Measurements from ENCODE around the gene ENTPD3. TPM values are rescaled to one million over a fixed set of nuclear protein-coding genes. Genes with fewer than 3 reads are reported as not detected.

Gene ENTPD3
- total RNA-seq, 1 donor: not detected

GRCh38 chr3:40358454-40358853 lies 28.5 kb upstream of the ENTPD3 start:
- no peak overlapping the region for H3K4me3 ChIP-seq (ENCODE audit: low read depth, low read length)
- no peak for DNase-seq (ENCODE audit: low read depth)
- TF ChIP-seq, protein P1, sequence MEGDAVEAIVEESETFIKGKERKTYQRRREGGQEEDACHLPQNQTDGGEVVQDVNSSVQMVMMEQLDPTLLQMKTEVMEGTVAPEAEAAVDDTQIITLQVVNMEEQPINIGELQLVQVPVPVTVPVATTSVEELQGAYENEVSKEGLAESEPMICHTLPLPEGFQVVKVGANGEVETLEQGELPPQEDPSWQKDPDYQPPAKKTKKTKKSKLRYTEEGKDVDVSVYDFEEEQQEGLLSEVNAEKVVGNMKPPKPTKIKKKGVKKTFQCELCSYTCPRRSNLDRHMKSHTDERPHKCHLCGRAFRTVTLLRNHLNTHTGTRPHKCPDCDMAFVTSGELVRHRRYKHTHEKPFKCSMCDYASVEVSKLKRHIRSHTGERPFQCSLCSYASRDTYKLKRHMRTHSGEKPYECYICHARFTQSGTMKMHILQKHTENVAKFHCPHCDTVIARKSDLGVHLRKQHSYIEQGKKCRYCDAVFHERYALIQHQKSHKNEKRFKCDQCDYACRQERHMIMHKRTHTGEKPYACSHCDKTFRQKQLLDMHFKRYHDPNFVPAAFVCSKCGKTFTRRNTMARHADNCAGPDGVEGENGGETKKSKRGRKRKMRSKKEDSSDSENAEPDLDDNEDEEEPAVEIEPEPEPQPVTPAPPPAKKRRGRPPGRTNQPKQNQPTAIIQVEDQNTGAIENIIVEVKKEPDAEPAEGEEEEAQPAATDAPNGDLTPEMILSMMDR (IDR thresholded peaks at IDR 0.05; ENCODE audit: insufficient read depth, low read depth, low read length): no peak

GRCh38 chr3:40363674-40364073 lies 23.3 kb upstream of the ENTPD3 start:
- no peak for DNase-seq (ENCODE audit: low read depth)
- TF ChIP-seq, protein P1 (IDR thresholded peaks at IDR 0.05; ENCODE audit: insufficient read depth, low read depth, low read length): no peak
- H3K4me3 ChIP-seq (ENCODE audit: low read depth, low read length): no peak overlapping the region

- TF ChIP-seq, protein P1 (IDR thresholded peaks at IDR 0.05; ENCODE audit: insufficient read depth, low read depth, low read length): no peak
- no peak for DNase-seq (ENCODE audit: low read depth)
- H3K4me3 ChIP-seq (ENCODE audit: low read depth, low read length): no peak overlapping the region
Observed at GRCh38 chr3:40366203-40367162, 20.5 kb upstream of the ENTPD3 start.

DNA sequence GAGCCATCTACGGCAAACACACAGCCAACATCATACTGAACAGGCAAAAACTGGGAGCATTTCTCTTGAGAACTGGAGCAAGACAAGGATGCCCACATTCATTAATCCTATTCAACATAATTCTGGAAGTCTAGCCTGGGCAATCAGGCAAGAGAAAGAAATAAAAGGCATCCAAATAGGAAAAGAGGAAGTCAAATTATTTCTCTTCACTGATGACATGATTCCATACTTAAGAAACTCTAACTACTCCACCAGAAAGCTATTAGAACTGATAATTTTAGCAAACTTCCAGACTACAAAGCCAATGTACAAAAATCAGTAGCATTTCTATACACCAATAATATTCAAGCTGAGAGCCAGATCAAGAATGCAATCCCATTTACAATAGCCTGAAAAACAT lies 17.3 kb upstream of the ENTPD3 start:
- no peak for DNase-seq (ENCODE audit: low read depth)
- H3K4me3 ChIP-seq (ENCODE audit: low read depth, low read length): no peak overlapping the region
- TF ChIP-seq, protein P1 (IDR thresholded peaks at IDR 0.05; ENCODE audit: insufficient read depth, low read depth, low read length): no peak

DNA sequence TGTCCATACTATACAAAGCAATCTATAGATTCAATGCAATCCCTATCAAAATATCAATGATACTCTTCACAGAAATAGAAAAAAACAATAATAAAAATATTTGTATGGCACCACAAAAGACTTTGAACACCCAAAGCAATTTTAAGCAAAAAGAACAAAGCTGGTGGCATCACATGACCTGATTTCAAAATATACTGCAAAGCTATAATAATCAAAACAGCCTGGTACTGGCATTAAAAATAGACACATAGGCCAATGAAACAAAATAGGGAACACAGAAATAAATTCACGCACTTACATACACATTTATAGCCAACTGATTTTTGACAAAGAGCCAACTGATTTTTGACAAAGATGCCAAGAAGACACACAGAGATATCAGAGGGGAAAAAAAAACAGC lies 9.2 kb upstream of the ENTPD3 start:
- TF ChIP-seq, protein P1 (IDR thresholded peaks at IDR 0.05; ENCODE audit: insufficient read depth, low read depth, low read length): no peak
- H3K4me3 ChIP-seq (ENCODE audit: low read depth, low read length): no peak overlapping the region
- DNase-seq (ENCODE audit: low read depth): no peak

DNA sequence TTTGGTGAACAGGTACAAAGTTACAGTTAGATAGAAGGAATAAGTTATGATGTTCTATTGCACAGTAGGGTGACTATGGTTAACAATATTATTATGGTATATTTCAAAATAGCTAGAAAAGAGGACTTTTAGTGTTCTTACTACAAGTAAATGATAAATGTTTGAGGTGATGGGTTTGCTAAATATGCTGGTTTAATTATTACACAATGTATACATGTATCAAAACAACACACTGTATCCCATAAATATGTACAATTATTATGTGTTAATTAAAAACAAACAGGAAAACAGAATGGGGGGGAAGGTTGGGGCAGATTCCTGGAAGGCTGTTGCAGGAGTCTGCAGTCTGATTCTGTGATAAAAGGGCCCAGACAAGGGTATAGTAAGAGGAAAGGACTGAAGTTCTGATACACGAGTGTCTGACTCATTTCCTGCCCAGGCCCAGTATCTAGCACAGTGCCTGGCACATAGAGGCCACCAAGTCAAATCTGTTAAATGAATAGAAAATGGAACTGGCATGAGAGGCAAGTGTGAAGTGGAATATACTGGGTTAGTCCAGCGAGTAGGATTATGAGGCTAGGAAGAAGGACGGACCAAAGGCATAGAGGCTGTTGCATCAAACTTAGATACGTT lies 7.2 kb upstream of the ENTPD3 start:
- peak; percentile 13 for DNase-seq (ENCODE audit: low read depth)
- no peak overlapping the region for H3K4me3 ChIP-seq (ENCODE audit: low read depth, low read length)
- TF ChIP-seq, protein P1 (IDR thresholded peaks at IDR 0.05; ENCODE audit: insufficient read depth, low read depth, low read length): no peak
